GM19438 (cell line): ENCODE measurements around the gene KHSRP.
A peak's percentile ranks its signal among the peaks of the same experiment; 100 is the strongest.
"Not testable (repeated sequence)": the region's sequence is repeated elsewhere in the genome, so short reads cannot be mapped to it uniquely, and the experiment has no call there.

Experiments used
- ATAC-seq: cut with Tn5 transposase; IDR thresholded peaks from one replicate; pipeline ENCODE4 v1.9.1; 2021; ENCODE audit warnings: low read depth; ENCODE audit not compliant: unreplicated experiment

Gene KHSRP

DNA sequence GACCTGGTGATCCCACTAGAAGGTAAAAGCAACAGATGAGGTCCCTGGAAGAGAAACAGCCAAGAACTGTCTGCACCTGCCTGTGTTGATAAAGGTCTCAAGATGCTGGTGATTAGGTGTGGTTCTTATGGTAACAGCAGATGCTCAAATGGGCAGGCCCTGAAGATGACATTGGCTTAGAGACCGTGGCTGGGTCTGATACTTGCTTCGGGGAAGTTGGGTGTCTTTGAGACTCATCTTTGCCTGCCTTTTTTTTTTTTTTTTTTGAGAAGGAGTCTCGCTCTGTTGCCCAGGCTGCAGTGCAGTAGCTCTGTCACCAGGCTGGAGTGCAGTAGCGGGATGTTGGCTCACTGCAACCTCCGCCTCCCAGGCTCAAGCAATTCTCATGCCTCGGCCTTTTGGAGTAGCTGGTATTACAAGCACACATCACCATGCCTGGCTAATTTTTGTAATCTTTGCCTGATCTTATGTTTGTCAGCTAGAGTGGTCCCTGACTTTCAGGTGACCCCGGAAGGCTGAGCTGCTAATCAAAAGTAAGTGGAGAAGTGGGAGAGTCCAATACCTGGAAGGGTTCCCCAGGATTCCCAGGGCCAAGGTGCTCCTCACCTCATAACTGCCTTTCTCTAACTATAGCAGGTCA lies 27.1 kb upstream of the KHSRP start:
- ATAC-seq = no peak

DNA sequence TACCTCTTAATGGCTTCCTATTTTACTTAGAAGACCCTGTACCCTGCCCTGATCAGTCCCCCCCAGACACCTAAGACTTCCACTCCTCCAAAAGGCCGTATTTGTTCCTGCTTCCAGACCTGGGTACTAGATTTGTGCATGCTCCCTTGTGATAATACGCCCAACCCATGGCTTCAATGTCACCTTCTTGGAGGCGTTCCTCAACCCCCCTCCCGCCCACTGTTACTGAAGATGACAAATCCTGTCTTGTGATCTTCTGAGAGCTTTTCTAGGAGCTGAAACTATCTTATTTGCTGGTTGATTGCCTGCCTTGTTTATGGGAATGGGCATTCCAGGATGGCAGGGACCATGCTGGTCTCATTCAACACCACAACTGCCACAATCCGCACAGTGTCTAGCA lies 25.6 kb upstream of the KHSRP start:
- ATAC-seq = no peak

DNA sequence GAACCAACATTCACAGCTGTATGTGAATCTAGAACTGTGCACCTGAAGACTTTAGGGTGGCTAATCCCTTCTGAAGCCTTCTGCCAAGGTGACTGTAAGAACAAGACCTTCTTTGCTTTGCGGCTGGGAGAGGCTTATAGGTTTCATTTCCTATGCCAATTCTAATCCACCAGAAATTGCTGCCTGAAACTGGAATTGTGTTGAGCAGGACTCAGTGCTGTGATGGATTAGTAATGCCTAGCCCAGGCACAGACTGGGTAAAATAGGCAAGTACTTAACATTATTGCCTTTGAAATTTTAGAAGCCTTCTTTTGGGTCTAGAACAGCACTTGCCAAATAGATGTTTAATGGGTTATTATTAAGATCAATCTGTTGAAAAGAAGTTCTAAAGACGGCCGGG lies 23.4 kb upstream of the KHSRP start:
- no peak for ATAC-seq

DNA sequence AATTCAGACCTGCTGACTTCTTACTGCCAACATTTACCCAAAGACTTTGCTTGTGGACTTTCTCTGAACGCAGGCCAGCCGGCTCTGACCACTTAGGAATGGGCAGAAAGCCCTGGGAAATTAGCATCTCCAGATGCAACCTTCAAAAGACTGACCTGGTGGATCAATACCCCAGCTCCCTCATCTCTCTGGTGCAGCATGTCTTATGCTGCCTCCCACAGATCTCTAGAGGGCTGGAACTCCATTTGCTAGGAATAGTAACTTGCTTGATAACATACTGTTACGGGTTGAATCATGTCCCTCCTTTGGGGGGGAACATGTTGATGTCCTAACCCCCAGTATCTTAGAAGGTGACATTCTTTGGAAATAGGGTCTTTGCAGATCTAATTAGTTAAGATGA lies 21.8 kb upstream of the KHSRP start:
- no peak for ATAC-seq

DNA sequence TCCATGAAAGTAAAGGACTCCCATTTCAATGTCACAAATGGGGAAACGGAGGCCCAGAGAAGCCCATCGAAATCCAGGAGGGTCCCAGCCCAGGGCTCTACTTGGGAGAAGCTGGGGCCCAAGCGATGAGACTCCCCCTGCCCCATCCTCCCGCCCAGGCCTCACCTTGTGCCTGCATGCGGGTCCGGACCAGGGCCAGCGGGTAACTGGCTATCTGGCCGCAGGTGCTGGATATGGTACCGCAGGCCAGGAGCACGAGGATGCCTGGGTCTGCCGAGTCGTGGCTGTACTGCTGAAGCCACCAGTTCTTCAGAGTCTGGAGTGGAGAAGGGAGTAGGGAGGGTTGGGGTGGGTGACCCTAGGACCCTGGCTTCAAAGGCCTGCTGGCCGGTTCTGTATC lies 19.4 kb upstream of the KHSRP start:
- no peak for ATAC-seq

DNA sequence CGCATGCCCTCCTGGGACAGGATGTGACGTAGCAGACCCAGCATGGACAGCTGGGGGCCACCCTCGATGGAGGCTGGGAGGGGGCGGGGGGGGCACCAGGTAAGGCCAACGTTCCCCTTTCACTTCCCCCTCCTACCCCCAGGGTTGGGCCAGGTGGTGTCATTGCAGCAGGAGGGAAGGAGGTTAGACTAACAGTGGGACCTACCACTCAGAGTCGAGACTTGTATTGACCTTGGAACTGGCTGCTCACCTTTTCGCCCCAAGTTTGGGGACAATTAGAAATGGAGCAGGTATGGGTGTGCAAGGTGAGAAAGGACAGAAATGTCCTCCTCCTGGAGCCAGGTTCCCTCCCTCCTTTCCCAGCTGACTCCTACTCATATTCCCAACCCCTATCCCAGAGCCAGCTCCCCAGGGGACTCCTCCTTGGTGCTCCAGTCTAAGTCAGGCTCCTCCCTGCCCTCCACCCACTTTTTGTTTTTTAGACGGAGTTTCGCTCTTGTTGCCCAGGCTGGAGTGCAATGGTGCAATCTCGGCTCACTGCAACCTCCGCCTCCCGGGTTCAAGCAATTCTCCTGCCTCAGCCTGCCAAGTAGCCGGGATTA lies 17.6 kb upstream of the KHSRP start:
- ATAC-seq = no peak

DNA sequence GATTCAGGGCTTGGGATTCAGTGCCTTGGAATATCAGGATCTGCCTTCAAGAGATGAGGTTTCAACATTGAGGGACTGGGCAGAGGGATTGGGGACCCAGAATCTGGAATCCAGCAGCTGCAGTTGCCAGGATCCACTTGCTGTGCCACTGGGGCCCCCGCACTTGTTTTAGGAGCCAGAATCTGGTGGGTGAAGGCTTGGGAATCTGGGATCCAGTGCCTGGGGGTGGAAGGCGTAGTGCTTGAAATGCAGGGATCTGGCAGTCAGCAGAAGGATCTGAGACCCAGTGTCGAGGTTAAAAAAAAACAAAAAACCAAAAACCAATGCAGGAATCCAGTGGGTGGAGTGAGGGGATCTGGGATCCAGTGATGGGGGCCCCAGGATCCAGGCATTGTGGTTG lies 16.3 kb upstream of the KHSRP start:
- ATAC-seq = no peak

DNA sequence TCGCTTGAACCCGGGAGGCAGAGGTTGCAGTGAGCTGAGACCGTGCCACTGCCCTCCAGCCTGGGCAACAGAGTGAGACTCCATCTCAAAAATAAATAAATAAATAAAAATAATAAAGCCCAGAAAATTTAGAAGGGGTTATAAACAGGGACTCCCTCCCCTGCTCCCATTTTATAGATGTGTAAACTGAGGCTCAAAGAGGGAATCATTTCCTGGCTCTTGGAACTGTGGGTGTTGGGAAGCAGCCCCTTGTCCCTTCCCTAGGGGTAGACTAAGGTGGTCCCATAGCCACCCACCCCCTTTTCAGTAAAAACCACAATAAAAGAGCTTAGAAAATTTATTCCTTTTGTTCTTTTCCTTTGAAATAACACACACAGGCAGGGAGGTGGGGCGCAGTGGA lies 15.1 kb upstream of the KHSRP start:
- ATAC-seq = no peak

DNA sequence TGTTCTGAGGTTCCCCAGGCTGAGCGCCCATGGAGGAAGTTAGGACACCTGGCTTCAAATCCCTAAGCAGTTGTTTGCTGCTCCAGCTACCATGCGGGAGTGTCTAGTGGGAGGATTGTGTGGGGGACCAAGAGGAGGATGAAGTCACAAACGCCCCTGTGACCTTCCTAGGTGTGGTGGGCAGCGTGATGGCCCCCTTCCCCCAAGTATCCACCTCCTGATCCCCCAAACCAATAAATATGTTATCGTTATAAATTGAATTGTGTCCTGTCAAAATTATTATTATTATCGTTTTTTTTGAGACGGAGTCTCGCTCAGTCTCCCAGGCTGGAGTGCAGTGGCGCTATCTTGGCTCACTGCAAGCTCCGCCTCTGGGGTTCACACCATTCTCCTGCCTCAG lies 9.1 kb upstream of the KHSRP start, which contains the start of gene SLC25A41:
Gene SLC25A41 (minus strand): TSS at position 101 of the 400 bp plus-strand sequence. CDS start 70 bp downstream, at position 31.
- no peak for ATAC-seq

DNA sequence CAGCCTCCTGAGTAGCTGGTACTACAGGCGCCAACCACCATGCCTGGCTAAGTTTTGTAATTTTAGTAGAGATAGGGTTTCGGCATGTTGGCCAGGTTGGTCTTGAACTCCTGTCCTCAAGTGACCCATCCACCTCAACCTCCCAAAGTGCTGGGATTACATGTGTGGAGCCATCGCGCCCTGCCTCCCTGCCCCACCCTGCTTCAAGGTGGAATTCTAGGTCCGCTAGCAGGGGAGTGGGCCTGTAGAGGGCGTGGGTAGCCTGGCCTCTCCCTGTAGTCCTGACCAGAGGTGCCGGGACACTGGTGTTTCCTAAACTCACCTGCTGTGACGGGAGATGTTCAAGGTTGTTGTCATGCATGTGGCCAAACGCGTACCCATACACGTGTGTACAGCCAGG lies 8.6 kb upstream of the KHSRP start:
- ATAC-seq = no peak

DNA sequence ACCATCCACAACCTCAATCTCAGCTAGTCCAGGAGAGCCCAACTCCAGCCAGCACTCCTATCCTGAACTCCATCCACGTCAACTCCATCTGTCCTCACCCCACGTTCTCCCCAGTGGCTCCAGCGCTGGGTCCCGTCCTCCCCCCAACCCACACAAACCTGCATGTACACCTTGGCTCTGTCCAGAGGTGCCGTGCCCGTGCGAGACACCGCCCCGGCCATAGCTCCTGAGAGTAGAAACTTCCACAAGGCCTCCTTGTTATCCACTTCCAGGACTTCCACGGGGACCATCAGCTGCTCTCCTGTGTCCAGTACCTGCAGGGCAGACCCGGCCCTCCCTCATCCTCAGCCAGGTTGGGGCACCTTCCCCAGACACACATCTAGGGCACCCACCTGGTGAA lies 7.3 kb upstream of the KHSRP start:
- ATAC-seq = no peak

DNA sequence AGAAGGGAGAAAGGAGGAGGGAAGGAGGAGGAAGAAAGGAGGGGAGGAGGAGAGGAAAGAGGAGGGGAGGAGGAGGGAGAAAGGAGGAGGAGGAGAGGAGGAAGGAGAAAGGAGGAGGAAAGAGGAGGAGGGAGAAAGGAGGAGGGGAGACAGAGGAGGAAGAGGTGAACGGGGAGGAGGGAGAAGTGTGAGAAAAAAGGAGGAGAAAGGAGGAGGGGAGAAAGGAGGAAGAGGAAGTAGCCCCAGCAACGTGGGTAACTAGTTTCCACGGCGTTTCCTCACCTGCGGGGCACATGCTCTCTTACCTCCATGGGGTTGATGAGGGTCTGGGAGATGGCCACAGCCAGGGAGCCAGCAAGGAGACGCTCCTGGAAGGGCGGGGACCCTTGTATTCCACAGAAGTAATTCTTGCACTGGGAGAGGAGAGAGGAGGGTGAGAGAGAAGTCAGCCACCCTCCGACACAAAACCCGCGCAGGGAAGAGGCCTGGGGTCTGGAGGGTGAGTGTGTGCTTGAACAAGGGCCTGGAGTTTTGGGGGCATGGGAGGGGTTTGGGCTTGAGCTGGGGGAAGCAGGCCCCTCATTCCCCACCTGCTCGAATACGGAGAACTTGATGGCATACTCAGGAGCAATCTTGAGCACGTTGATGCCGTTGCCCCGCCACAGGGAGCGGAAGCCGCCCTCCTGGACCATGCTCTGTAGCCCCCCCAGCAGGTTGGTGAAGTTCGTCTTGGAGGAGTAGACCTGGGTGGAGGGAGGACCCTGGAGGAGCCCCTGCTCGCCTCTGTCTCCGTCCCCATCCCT lies 5.0 kb upstream of the KHSRP start:
- no peak for ATAC-seq

DNA sequence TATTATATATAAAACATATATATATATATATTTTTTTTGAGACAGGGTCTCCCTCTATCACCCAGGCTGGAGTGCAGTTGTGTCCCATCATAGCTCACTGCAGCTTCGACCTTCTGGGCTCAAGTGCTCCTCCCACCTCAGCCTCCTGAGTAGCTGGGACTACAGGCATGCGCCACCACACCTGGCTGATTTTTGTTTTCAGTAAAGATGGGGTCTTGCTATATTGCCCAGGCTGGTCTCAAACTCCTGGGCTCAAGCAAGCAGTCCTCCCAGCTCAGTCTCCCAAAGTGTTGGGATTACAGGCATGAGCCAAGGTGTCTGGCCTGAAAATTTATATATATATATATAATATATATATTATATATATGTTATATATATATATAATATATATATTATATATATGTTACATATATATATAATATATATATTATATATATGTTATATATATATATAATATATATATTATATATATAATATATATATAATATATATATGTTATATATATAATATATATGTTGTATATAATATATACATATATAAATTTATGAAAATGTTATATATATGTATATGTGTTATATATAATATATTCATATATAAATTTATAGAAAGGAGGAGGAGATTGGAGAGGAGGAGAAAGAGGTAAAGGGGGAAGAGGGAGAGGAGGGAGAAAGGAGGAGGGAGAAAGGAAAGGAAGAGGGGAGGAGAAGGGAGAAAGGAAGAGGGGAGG lies 4.2 kb upstream of the KHSRP start:
- not testable (repeated sequence) for ATAC-seq

DNA sequence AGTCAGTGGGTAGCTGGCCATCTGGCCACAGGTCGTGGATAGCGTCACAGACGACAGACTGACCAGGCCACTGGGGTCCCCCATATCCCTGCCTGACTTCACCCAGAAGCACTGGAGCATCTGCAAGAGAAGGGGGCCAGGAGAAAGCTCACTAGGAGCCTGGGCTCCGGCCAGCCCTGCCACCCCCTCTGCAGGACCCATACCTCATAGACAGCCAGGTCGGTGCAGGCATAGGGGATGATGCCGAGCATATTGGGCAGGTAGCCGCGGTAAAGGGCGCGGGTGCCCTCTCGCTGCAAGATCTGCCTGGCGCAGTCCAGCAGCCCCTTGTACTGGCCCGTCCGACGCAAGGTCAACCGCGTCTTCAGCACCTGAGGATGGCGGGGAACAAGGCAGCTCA lies 2.5 kb upstream of the KHSRP start:
- ATAC-seq = no peak

DNA sequence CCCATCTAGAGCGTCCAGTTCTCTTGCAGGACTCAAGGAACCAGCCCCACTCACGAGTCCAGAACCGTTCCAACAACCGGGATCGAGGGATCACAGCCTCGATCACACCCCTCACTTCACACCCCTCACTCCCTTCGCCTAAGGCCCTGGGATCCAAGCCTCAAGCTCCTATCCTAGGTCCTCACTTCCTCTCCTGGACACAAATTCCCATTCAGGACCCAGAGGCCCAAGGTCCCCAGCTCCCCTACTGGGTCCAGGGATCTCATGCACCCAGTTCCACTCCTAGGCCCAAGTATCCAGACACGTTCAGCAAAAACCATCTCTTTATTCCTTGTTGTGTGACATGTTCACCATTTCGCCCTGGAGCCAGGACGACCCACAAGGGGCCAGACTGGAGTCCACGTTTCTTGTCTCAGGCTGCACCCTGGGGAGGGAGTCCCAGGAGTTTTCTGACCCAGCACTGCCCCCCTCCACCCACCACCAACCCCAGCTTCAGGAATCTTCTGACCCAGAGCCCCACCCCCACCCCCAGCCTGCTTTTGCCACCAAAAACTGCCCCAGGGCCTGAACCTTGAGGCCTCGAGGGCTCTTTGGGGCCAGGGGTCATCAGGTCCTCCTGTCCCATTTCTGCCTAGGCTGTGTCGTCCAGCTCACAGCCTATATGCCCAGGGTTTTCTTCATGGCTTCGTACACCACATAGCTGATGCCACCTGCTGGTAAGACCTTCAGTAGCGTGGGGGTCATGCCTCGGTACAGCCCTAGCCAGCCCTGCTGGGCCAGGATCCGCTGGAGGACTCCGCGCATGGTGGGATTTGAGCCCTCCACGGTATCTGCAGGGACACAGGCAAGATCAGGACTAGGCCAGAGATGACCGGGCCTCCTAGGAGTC lies 1.4 kb upstream of the KHSRP start:
- ATAC-seq = no peak

DNA sequence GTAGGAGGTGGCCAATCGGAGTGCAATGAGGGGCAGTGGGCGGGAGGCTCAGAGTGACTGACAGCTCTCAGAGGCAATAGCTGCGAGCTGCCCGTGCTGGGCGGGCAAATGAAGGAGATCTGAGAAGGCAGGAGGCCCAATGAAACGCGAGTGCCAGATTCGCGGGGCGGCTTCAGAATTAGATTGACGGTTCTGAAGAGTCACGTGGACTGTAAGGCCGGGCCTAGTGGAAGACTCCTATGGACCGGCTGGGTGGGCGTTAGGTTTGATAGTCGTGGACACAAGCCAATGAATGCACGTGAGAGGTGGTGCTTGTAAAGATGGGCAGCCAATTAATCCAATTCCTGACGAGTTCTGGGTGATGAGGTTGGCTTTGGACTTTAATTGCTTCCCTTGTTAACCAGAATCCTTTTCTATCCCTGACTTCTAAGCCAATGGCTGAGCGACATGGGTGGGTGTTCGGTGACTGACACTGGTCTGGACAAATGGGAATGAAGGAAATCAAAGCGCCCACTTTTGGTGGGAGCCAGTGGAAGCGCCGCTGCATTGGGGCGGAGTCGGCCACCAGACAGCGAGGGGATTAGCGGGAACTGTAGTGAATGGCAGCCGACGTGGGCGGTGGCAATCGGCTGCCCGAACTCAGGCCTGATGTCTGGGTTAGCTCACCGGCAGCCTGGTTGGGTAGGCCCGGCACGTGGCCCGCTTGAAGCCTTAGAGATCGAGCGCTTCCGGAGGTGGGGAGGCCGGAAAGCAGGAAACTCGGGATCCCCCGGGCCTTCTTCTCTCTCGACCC lies 524 bp upstream of the KHSRP start:
- ATAC-seq = peak; percentile 82

DNA sequence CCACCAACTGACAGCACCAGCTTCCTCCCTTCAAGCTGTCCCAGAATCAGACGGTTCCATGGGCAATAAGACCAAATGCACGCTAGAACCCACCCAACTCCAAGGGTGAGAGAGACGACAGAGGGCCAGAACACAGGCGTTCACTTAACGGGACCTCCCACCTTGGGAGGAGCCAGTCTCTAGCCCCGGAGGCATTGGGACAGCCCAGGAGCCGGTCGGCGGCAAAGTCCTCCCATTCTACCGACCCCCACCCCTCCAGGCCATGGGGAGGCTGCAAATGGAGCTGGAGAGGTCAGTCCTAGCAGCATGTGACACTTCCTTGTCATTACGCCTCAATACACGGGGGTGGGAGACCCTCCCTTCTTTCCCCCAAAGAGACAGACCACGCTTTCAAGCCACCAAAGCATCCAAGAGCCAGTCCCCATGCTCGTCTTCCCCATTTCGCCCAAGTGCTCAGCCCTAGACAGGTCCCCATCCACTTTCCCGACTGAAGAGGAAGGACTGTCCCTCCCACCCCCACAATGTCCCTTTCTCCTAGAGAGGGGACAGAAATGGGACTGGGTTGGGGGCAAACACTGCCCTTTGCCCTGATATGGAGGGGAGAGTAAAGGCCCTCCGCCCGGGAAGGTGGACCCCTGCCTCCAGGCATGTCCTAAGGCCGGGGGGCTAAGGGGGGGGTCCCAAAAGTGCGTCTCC lies 964 bp downstream of the KHSRP start:
- no peak for ATAC-seq

DNA sequence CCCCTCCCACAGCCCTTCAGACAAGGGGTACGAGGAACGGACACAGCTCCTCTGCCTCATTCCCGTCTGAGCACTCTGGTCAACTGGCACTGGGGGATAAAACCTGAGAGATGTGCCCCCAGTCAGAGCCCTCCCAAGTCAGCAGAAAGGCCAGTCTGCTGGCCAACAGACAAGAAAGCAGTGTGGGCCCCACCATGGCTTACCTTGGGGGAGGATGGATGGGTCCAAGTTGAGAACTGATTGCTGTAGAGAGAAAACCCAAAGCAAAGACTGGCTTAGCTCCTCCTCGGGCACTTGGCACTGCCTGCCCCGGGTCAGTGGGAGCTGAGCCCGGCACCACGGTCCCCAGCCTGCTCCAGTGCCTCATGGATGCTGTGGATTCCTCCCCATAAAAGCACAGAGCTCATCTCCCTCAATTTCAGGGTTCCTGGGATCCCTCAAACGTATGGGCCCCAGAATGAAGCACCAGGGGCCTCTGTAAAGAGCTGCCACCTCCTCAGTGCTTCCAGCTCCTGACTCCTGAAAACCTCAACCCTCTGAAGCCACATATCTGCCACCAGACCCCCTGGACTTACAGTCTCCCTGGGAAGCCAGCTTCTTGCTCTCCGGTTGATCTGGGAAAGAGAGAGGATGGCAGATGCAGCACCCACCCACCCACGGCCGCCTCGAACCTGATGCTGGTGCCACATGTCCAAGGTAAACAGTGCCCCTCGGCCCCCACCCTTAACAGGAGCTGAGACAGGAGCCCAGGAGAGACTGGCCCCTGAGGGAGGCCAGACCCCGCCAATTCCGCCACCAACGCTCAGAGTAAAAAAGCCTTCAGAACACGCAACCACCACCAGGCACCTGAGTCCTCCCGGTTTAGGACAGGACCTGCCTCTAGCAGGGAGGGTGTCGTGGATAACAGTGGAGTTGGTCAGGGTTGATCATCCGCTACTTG lies 3.3 kb downstream of the KHSRP start:
- ATAC-seq = no peak
